HG02610 (cell line): Measurements from ENCODE around the gene POLR2C.
"Not testable (repeated sequence)": the region's sequence is repeated elsewhere in the genome, so short reads cannot be mapped to it uniquely, and the experiment has no call there.

Experiments used
- ATAC-seq: cut with Tn5 transposase; IDR thresholded peaks from one replicate; pipeline ENCODE4 v1.9.1; 2021; ENCODE audit warnings: mild to moderate bottlenecking, moderate library complexity; ENCODE audit not compliant: unreplicated experiment

POLR2C gene

GRCh38 chr16:57462209-57462977, at the start of gene POLR2C:
POLR2C (plus strand) TSS chr16:57462679; CDS start chr16:57462725, 46 bp downstream.
- peak; percentile 91 for ATAC-seq

DNA sequence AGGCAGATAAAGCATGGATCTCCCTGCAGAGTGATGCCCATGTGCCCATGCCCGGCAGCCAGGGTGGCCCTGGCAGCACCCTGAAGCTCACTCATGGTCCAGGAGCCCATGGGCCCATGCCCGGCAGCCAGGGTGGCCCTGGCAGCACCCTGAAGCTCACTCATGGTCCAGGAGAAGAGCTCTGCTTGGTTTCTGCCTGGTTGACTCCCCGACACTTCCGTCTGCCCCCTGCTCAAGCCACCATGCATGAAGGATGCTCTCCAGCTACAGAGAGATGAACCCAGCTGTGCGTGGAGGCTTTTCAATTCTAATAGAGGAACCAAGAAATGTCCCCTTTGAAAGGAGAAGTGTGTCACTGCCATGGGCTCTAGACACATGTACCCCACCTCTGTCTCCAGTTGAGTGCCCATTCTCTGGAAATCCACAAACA, 49.2 kb upstream of the POLR2C start:
- ATAC-seq: peak; percentile 68

GRCh38 chr16:57413733-57414132, 48.7 kb upstream of the POLR2C start:
- no peak for ATAC-seq

DNA sequence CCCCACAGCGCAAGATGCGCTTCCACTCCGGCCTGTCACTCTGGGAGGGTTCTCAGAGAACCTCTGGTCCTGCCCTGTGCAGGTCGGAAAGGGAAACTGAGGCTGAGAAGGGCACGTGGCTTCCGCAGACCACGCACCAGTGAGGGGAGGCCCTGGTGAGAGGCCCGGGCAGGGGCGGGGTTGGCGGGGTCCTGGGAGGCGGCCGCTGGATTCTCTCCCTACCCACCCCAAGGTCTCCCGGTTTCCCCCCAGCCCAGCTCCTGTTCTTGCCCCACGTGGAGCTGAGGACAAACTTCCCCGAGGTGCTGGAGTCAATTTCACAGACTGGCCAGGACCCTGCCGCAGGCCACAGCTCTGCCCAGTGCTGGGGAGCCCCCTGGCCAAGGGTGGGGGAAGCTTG, 46.4 kb upstream of the POLR2C start:
- no peak for ATAC-seq

DNA sequence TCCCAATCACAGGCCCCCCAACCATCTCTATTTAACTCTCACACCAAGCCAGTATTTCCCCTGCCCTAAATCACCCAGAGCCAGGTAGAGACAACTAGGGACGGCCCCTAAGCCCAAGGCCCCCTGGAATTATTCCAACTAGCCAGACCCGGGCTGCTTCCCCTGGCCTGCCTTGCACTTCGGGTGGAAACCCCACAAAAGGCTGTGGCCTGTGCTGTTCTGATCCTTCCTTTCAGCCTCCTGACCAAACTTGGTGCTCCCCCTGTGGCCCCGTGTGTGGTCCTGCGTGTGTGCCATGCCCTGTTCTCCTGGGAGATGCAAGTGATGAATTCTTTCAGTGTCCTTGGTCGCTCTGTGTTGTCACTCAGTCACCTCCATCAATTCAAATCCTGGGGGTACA, 43.0 kb upstream of the POLR2C start:
- ATAC-seq: no peak

DNA sequence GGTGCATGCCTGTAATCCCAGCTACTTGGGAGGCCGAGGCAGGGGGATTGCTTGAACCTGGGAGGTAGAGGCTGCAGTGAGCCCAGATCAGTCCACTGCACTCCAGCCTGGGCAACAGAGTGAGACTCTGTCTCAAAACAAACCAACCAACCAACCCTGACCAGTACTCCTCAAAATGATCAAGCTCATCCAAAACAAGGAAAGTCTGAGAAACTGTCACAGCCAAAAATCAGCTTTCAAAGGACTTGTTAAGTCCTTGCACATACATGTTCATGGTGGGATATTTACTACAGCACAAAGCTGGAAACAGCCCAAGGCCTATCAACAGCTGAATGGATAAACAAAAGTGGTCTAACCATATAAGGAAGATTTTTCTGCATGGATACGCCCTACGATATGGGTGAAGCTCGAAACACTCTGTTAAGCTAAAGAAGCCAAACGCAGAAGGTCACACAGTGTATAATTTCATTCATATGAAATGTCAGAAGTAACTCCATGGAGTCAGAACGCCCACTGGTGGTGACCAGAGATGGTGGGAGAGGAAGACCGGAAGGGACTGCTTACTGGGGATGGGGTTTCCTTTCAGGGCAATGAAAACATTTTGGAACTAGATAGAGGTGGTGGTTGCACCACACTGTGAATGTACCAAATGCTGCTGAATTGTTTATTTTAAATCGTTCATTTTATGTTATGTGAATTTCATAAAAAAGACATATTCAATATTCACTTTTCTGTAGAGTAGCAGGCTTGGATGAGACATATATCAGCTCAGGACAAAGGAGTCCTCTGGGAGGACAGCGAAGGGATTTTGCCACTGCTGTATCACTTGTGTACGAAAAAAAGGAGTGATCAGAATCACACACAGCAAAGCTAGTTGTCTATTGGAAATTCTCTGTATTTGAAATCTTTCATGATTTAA, 40.2 kb upstream of the POLR2C start:
- no peak for ATAC-seq

- ATAC-seq: no peak
These were observed 39.3 kb upstream of the POLR2C start for GRCh38 chr16:57423152-57423551.

DNA sequence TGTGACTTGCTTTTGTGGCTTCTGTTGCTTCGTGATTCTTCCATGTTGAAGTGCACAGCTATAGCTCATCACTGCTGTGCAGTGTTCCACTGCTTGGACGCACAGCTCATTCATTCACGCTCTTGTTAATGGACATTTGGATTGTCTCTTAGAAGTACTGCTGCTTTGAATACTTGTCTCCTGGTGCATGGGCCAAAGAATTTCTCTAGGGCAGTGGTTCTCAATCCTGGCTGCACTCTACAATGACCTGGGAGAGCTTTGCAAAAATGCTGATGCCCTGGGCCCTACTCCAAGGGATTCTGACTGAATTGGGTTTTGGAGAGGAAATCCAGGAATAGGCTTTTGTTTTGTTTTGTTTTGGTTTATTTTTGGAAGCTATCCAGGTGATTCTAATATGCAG, 37.9 kb upstream of the POLR2C start:
- ATAC-seq: no peak

DNA sequence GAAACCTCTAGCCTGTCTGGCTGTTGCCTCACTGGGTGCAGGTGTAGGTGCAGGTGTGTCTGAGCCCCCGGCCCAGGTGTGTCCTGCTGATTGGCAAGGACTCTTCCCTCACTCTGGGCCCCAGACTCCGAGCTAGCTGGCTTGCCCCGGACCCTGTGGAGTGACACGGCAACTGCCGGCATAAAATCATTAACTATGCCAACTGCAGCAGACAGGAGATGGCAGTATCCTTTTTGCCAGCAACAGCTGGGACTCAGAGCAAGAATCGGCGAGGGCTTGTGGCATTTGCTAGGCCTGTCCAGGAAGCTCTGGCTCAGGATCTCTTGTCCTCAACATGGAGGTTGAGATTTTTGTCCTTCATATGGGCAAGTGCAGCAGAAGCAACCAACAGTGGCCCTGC, 36.1 kb upstream of the POLR2C start:
- no peak for ATAC-seq

DNA sequence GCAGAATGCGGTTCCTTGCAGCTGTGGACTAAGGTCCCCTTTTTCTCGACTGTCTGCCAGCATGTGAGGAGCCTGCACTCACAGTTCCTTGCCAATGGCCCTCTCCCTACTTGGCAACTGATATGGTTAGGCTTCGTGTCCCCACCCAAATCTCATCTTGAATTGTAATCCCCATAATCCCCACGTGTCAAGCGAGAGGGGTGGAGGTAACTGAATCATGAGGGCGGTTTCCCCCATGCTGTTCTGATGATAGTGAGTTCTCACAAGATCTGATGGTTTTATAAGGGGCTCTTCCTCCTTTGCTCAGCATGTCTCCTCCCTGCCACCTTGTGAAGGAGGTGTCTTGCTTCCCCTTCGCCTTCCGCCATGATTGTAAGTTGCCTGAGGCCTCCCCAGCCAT, 35.2 kb upstream of the POLR2C start:
- no peak for ATAC-seq

DNA sequence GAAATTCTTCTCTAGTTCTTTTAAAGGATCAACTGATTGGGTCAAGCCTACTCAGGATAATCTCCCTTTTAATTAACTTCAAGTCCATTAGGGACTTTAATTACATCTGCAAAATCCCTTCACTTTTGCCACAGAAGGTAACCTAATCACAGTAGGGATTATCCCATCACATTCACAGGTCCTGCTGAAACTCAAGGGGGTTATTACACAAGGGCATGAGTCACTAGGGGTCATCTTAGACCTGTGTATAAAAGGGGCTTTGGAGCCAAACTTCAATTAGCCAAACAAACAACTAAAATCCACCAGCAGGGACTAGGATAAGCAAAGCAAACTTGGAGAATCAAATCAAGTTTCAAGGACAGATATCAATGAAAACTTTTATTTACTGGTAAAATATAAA, 34.7 kb upstream of the POLR2C start:
- ATAC-seq: no peak

- no peak for ATAC-seq
These were observed 31.5 kb upstream of the POLR2C start for GRCh38 chr16:57430955-57431354.

GRCh38 chr16:57432505-57432904, 30.0 kb upstream of the POLR2C start:
- ATAC-seq: no peak

DNA sequence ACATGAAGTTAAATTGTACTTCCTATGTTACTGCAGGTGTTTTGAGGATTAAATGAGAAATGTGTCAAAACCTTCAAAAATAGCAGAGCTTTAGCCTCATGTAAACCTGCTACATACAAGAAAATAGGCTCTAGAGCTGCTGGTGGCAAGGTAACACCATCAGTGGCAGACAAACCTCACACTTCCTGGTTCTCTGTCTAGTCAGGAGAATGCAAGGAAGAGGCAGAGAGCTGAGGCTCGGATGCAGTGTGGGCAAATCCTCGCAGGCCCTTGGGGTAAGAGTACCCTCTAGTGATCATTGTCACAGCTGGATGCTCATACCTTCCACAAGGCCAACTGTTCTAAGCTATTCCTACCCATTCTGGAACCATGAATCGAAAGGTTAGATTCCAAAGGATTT, 29.5 kb upstream of the POLR2C start:
- no peak for ATAC-seq

GRCh38 chr16:57434003-57434402, 28.5 kb upstream of the POLR2C start:
- no peak for ATAC-seq

- ATAC-seq: no peak
These were observed 26.6 kb upstream of the POLR2C start for GRCh38 chr16:57435838-57436237.

DNA sequence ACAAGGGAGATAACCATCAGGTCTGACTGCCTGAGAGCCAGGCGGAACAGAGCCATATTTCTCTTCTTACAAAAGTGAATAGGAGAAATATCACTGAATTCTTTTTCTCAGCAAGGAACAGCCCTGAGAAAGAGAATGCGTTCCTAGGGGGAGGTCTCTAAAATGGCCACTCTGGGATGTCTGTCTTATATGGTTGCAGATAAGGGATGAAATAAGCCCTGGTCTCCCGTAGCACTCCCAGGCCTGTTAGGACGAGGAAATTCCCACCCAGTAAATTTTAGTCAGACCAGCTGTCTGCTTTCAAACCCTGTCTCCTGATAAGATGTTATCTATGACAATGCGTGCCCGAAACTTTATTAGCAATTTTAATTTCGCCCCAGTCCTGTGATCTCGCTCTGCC, 22.5 kb upstream of the POLR2C start:
- ATAC-seq: not testable (repeated sequence)

GRCh38 chr16:57440551-57440950, 21.9 kb upstream of the POLR2C start:
- ATAC-seq: not testable (repeated sequence)

- ATAC-seq: no peak
These were observed 17.8 kb upstream of the POLR2C start for GRCh38 chr16:57444711-57445110.

DNA sequence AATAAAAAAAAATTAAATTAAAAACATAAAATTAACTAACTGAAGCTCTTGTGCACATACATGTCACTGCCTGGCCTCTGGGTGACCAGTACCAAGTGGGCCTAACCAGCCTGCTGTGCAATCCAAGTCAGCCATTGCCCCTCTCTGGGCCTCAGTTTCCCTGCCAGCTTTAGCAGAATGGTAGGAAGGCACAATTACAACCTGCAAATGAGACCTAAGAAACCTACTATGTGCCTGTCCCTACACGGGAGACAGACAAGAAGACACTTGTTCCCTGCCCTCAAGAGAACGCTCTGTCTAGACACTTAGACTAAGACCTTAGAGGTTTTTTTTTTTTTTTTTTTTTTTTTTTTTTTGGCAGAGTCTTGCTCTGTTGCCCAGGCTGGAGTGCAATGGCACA, 17.0 kb upstream of the POLR2C start:
- ATAC-seq: no peak

DNA sequence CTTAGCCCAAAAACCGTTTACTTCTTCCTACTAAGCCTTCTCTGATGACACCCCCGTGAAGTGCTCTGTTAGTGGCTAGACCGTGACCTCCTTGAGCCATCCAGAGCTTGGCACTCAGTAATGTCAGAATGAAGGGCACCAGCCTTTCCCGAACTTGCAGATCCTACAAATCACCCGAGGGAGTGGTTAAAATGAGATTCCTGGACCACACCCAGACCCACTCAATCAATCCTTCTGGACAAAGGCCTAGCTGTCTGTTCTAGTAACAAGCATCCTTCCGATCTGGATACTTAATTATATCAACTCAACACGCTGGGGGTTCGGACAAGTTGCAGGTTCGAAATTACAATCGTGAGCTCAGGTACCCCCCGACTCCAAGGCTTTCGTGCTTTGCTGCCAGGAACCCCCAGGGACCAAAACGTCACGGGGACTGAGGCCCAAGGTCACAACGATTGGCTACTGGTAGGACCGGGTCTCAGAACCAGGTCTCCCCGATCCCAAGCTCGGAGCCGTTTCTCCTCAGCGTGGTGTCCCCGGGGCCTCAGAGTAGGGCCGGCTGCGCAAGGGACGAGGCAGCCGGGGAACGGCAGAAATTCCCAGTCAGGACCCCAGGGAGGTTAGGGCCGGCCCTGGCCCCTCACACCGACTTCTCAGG, 15.8 kb upstream of the POLR2C start:
- ATAC-seq: peak; percentile 29
